ENCODE results near the gene ZNF396.
A peak's percentile ranks its signal among the peaks of the same experiment; 100 is the strongest.

Gene ZNF396

DNA sequence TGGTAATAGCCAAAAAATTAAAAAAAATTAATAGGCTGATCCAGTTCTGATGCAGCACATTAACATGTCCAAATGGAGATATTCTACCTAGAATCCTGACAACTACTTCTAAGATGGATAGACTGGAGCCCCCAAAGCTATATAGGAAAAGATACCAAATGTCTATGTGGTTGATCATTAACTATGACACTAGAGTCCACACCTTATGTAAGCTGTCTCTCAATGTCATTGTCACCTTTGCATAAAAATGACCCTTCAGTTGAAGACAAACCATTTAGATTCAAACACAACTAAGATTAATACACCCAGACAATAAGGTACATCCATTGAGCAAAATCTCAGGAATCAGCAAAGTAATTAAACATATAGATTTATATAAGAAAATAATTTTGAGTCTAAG lies 14.6 kb downstream of the ZNF396 start:
- Histone ChIP-seq H3K9ac (ENCODE audit: low read depth in 1 of 2, low read length in 2 of 2) (no peak overlapping the region), H3K4me1 (ENCODE audit: control insufficient read depth in 2 of 2, insufficient read depth in 2 of 2, low read length in 2 of 2) (no peaks in the 10 kb centered on the region), H3K36me3 (ENCODE audit: control insufficient read depth in 2 of 2, insufficient read depth in 2 of 2, low read length in 2 of 2) (no peaks in the 10 kb centered on the region), H3K27me3 (ENCODE audit: control insufficient read depth in 2 of 2, insufficient read depth in 2 of 2, low read length in 2 of 2) (no peaks in the 10 kb centered on the region), H3K27ac (ENCODE audit: low read depth in 2 of 2, low read length in 2 of 2) (no peak overlapping the region), H3K4me3 (ENCODE audit: low read length in 2 of 2) (no peak overlapping the region), H3K9me3 (ENCODE audit: control insufficient read depth in 2 of 2, low read length in 2 of 2) (no peaks in the 10 kb centered on the region)

DNA sequence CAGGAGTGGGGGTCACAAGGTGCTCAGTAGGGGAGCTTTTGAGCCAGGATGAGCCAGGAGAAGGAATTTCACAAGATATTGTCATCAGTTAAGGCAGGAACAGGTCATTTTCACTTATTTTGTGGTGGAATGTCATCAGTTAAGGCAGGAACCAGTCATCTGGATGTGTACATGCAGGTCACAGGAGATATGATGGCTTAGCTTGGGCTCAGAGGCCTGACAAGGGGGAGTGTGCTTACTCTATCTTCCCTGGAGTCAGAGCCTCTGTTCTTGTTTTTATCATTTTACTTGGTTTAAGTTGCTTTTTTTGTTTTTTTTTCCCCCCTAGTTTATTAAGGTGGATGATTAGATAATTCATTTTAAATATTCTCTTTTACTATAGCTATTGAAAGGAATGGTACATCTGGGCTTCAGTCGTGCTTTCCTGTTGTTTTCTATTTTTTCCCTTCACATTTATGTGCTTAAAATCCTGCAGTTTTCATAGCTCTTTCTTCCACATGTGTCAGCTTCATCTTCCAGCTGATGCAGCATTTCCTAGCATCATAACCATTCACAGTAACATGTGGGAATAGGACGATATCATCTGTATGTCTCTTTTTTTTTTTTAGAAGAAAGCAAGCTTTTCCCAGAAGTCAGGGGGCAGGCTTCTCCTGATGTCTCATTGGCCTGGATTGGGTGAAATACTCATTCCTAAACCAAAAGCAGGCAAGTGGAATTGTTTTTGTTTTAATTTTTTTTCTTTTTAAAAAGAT lies 15.4 kb downstream of the ZNF396 start:
- Histone ChIP-seq H3K27me3 (ENCODE audit: control insufficient read depth in 2 of 2, insufficient read depth in 2 of 2, low read length in 2 of 2) (no peaks in the 10 kb centered on the region), H3K27ac (ENCODE audit: low read depth in 2 of 2, low read length in 2 of 2) (no peak overlapping the region), H3K36me3 (ENCODE audit: control insufficient read depth in 2 of 2, insufficient read depth in 2 of 2, low read length in 2 of 2) (no peaks in the 10 kb centered on the region), H3K9me3 (ENCODE audit: control insufficient read depth in 2 of 2, low read length in 2 of 2) (no peaks in the 10 kb centered on the region), H3K9ac (ENCODE audit: low read depth in 1 of 2, low read length in 2 of 2) (no peak overlapping the region), H3K4me3 (ENCODE audit: low read length in 2 of 2) (no peak overlapping the region), H3K4me1 (ENCODE audit: control insufficient read depth in 2 of 2, insufficient read depth in 2 of 2, low read length in 2 of 2) (no peaks in the 10 kb centered on the region)

DNA sequence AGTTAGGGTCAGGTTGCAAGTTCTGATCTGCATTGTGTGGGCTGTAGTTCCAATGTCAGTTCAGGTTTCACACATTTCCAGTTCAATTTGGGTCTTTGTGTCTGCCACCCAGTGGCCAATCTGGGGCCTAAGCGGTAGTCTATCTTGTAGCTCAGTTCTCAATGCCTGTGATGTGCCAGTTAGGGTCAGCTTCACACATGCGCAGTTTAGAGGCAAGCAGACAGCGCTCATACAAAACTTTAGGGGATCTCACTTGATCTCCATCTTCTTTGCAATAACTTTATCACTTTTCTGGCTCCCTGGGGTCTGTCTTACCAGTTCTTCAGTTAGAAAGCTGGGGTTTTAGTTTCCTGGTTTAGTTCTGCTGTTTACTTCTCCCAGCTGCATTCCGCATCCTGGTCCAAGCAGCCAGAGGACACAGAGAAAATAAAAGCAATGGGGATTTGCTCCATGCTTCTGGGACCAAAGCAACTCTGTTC lies 22.0 kb downstream of the ZNF396 start:
- H3K36me3 ChIP-seq (ENCODE audit: control insufficient read depth in 2 of 2, insufficient read depth in 2 of 2, low read length in 2 of 2) = no peaks in the 10 kb centered on the region
- H3K27ac ChIP-seq (ENCODE audit: low read depth in 2 of 2, low read length in 2 of 2) = no peak overlapping the region
- no peak overlapping the region for H3K9ac ChIP-seq (ENCODE audit: low read depth in 1 of 2, low read length in 2 of 2)
- no peaks in the 10 kb centered on the region for H3K27me3 ChIP-seq (ENCODE audit: control insufficient read depth in 2 of 2, insufficient read depth in 2 of 2, low read length in 2 of 2)
- no peaks in the 10 kb centered on the region for H3K4me1 ChIP-seq (ENCODE audit: control insufficient read depth in 2 of 2, insufficient read depth in 2 of 2, low read length in 2 of 2)
- peaks cover 0 to 8% of the 10 kb centered on the region in 2 donors for H3K9me3 ChIP-seq (ENCODE audit: control insufficient read depth in 2 of 2, low read length in 2 of 2)
- no peak overlapping the region for H3K4me3 ChIP-seq (ENCODE audit: low read length in 2 of 2)

DNA sequence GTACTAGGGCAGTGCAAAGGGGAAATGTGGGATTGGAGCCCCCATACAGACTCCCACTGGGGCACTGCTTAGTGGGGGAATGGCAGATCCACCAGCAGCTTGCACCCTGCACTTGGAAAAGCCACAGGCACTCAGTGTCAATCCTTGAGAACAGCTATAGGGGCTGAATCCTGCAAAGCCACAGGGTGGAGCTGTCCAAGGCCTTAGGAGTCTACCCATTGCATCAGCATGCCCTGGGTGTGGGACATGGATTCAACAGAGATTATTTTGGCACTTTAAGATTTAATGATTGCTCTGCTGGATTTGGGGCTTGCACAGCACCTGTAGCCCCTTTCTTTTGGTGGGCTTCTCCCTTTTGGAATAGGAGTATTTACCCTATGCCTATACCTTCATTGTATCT lies 24.4 kb downstream of the ZNF396 start:
- no peak overlapping the region for H3K4me3 ChIP-seq (ENCODE audit: low read length in 2 of 2)
- peaks cover 0 to 8% of the 10 kb centered on the region in 2 donors for H3K9me3 ChIP-seq (ENCODE audit: control insufficient read depth in 2 of 2, low read length in 2 of 2)
- no peaks in the 10 kb centered on the region for H3K27me3 ChIP-seq (ENCODE audit: control insufficient read depth in 2 of 2, insufficient read depth in 2 of 2, low read length in 2 of 2)

DNA sequence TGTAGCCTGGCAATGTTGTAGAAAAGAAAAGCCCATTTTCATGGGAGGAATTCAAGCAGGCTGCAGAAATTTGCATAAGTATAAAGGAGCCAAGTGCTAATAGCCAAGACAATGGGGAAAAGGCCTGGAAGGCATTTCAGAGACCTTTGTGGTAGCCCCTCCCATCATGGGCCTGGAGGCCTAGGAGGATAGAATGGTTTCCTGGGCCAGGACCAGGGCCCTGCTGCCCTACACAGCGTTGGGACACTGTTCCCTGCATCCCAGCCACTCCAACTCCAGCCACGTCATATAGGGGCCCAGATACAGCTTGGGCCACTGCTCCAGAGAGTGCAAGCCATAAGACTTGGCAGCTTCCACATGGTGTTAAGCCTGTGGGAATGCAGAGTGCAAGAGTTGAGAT lies 24.9 kb downstream of the ZNF396 start:
- Histone ChIP-seq H3K27ac (ENCODE audit: low read depth in 2 of 2, low read length in 2 of 2) (no peak overlapping the region), H3K9ac (ENCODE audit: low read depth in 1 of 2, low read length in 2 of 2) (no peak overlapping the region), H3K9me3 (ENCODE audit: control insufficient read depth in 2 of 2, low read length in 2 of 2) (peaks cover 0 to 8% of the 10 kb centered on the region in 2 donors), H3K4me3 (ENCODE audit: low read length in 2 of 2) (no peak overlapping the region), H3K36me3 (ENCODE audit: control insufficient read depth in 2 of 2, insufficient read depth in 2 of 2, low read length in 2 of 2) (no peaks in the 10 kb centered on the region), H3K4me1 (ENCODE audit: control insufficient read depth in 2 of 2, insufficient read depth in 2 of 2, low read length in 2 of 2) (no peaks in the 10 kb centered on the region), H3K27me3 (ENCODE audit: control insufficient read depth in 2 of 2, insufficient read depth in 2 of 2, low read length in 2 of 2) (no peaks in the 10 kb centered on the region)

More for the DNA sequence above, 24.4 kb downstream of the ZNF396 start:
- no peaks in the 10 kb centered on the region for H3K36me3 ChIP-seq (ENCODE audit: control insufficient read depth in 2 of 2, insufficient read depth in 2 of 2, low read length in 2 of 2)
- no peak overlapping the region for H3K27ac ChIP-seq (ENCODE audit: low read depth in 2 of 2, low read length in 2 of 2)
- H3K4me1 ChIP-seq (ENCODE audit: control insufficient read depth in 2 of 2, insufficient read depth in 2 of 2, low read length in 2 of 2) = no peaks in the 10 kb centered on the region
- no peak overlapping the region for H3K9ac ChIP-seq (ENCODE audit: low read depth in 1 of 2, low read length in 2 of 2)

DNA sequence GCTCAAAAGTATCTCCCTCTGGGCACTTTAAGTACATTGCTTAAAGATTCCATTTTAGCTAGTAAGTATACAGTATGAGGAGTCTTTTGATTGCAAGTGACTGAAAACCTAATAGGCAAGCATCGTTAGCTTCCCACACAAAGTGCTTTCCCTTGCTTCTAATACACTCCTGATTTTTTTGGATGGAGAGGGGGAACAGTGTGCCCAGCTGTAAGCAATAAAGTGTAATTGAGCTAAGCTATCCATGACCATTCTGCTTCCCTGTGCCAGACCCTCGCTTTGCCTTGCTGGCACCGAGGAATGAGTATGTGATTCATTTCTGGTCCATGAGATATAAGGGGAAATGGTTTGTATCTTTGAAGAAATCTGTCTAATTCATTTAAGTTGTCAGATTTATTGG lies 29.1 kb downstream of the ZNF396 start:
- no peak overlapping the region for H3K4me3 ChIP-seq (ENCODE audit: low read length in 2 of 2)
- peaks cover 13% of the 10 kb centered on the region in 2 donors for H3K4me1 ChIP-seq (ENCODE audit: control insufficient read depth in 2 of 2, insufficient read depth in 2 of 2, low read length in 2 of 2)
- no peak overlapping the region for H3K27ac ChIP-seq (ENCODE audit: low read depth in 2 of 2, low read length in 2 of 2)
- H3K9me3 ChIP-seq (ENCODE audit: control insufficient read depth in 2 of 2, low read length in 2 of 2) = peaks cover 0 to 8% of the 10 kb centered on the region in 2 donors
- no peaks in the 10 kb centered on the region for H3K27me3 ChIP-seq (ENCODE audit: control insufficient read depth in 2 of 2, insufficient read depth in 2 of 2, low read length in 2 of 2)
- no peak overlapping the region for H3K9ac ChIP-seq (ENCODE audit: low read depth in 1 of 2, low read length in 2 of 2)
- H3K36me3 ChIP-seq (ENCODE audit: control insufficient read depth in 2 of 2, insufficient read depth in 2 of 2, low read length in 2 of 2) = no peaks in the 10 kb centered on the region

DNA sequence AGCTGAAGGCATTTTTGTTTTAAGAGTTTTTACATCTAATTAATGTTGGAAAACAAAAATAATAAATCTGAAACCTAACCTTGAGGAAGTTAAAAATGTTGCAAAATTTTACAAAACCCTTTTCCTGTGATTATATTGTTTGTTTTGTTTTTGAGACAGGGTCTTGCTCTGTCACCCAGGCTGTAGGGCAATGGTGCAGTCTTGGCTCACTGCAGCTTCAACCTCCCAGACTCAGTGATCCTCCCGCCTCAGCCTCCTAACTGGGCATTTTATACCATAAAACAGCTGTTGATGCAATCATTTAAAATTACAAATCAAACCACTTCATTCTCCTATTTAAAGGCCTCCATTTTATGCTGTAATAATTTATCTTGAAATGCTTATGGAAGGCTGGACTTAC lies 31.2 kb downstream of the ZNF396 start:
- Histone ChIP-seq H3K9ac (ENCODE audit: low read depth in 1 of 2, low read length in 2 of 2) (no peak overlapping the region), H3K9me3 (ENCODE audit: control insufficient read depth in 2 of 2, low read length in 2 of 2) (no peaks in the 10 kb centered on the region), H3K36me3 (ENCODE audit: control insufficient read depth in 2 of 2, insufficient read depth in 2 of 2, low read length in 2 of 2) (peaks cover 0 to 6% of the 10 kb centered on the region in 2 donors), H3K4me1 (ENCODE audit: control insufficient read depth in 2 of 2, insufficient read depth in 2 of 2, low read length in 2 of 2) (peaks cover 13% of the 10 kb centered on the region in 2 donors), H3K27me3 (ENCODE audit: control insufficient read depth in 2 of 2, insufficient read depth in 2 of 2, low read length in 2 of 2) (no peaks in the 10 kb centered on the region), H3K27ac (ENCODE audit: low read depth in 2 of 2, low read length in 2 of 2) (no peak overlapping the region), H3K4me3 (ENCODE audit: low read length in 2 of 2) (peak overlapping the region in 1 of 2 donors; percentile 1)

DNA sequence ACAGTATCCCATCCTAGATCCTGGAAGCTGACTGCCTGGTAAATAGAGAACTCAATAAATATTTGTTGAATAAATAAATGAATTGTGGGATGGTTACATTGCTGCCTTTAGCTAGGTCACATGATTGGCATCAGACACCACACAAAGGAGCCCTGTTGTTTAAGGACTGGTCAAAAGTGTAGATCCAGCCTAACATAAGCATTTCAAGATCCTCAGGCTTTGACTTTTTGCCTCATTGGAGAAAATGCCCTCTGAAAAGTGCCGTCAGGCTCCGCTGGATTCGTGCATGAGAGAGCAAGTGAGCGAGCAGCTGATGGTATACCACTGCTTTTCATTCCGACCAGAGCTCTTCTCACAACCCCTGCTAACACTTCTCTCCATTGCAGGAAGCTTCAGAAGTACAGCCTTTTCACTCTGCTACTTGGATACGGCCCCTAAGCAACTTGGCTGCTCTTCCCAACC lies 31.6 kb downstream of the ZNF396 start:
- Histone ChIP-seq H3K9ac (ENCODE audit: low read depth in 1 of 2, low read length in 2 of 2) (no peak overlapping the region), H3K4me3 (ENCODE audit: low read length in 2 of 2) (peak overlapping the region; percentile 1 to 92), H3K27ac (ENCODE audit: low read depth in 2 of 2, low read length in 2 of 2) (peak overlapping the region in 1 of 2 donors; percentile 6), H3K9me3 (ENCODE audit: control insufficient read depth in 2 of 2, low read length in 2 of 2) (no peaks in the 10 kb centered on the region), H3K36me3 (ENCODE audit: control insufficient read depth in 2 of 2, insufficient read depth in 2 of 2, low read length in 2 of 2) (peaks cover under 1 to 9% of the 10 kb centered on the region in 2 donors), H3K4me1 (ENCODE audit: control insufficient read depth in 2 of 2, insufficient read depth in 2 of 2, low read length in 2 of 2) (peaks cover 13% of the 10 kb centered on the region in 2 donors), H3K27me3 (ENCODE audit: control insufficient read depth in 2 of 2, insufficient read depth in 2 of 2, low read length in 2 of 2) (no peaks in the 10 kb centered on the region)

DNA sequence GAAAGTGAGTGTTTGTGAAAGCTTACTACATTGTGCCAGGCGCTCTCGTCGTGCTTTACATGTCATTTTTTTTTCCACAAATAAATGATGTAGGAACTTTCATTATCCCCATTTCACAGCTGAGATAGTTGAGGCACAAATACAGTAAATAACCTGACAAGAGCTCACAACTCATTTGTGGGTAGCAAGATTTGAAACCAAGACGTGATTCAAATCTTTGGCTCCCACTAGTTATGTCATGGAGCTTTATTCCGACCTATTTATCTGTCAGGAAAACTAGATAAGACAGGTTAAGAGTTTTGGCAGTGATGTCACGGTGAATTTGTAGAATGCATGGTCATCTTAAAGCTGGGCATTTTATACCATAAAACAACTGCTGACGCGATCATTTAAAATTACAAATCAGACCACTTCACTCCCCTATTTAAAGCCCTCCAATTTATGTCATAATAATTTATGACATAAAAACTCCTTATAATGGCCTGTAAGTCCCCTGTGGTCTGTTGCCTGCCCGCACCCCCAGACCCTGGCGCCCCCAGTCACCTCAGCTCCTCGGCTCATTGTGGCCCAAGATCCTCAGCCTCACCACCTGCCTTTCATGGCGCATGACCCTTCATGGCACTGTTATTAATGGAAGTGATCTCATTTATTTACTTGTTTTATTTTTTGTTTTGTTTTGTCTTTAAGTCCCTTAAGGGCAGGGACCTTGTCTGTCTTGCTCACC lies 32.2 kb downstream of the ZNF396 start:
- Histone ChIP-seq H3K27me3 (ENCODE audit: control insufficient read depth in 2 of 2, insufficient read depth in 2 of 2, low read length in 2 of 2) (no peaks in the 10 kb centered on the region), H3K4me1 (ENCODE audit: control insufficient read depth in 2 of 2, insufficient read depth in 2 of 2, low read length in 2 of 2) (peaks cover 13% of the 10 kb centered on the region in 2 donors), H3K9ac (ENCODE audit: low read depth in 1 of 2, low read length in 2 of 2) (peak overlapping the region; percentile 69 to 95), H3K9me3 (ENCODE audit: control insufficient read depth in 2 of 2, low read length in 2 of 2) (no peaks in the 10 kb centered on the region), H3K27ac (ENCODE audit: low read depth in 2 of 2, low read length in 2 of 2) (peak overlapping the region; percentile 91 to 98), H3K36me3 (ENCODE audit: control insufficient read depth in 2 of 2, insufficient read depth in 2 of 2, low read length in 2 of 2) (peaks cover 6 to 15% of the 10 kb centered on the region in 2 donors), H3K4me3 (ENCODE audit: low read length in 2 of 2) (peak overlapping the region; percentile 92)

Measured in mucosa of rectum (tissue), 2 donors.